ENCODE data around the gene EREG.

DNA sequence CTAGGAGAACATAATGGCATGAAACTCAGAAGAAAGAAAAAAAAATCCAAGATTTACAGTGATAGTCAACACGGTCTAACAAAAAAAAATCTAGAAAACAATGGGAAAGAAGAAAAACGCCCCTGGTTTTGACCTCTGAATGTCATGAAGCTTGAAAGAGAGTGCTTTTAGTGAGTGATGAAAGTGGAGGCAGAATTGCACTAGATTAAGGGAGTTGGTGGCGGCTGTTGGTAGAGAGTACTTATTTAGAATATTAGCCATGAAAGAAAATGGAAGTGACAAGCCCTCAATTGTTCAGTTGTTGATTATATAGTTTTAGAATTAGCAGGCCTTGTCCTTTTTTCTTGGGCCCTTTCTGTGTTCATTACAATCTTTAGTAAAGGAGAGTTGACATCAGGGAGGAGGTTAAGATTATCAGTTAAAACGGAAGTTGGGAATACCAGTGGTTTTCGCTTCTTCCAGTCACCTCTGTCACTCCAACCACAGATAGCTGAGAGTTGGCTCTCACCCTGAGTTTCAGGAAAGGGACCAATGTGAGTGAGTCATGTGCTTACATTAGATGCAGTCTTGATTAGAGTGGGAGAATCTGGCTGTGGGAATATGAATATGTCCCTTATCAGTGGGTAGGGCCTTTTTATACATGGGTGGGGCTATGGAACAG is 29.7 kb downstream of the EREG start:
- no peak for TF ChIP-seq EZH2 (IDR thresholded peaks at IDR 0.05; ENCODE audit: borderline replicate concordance, insufficient read depth, low read depth, low read length, poor library complexity, severe bottlenecking)
- TF ChIP-seq, protein P1, sequence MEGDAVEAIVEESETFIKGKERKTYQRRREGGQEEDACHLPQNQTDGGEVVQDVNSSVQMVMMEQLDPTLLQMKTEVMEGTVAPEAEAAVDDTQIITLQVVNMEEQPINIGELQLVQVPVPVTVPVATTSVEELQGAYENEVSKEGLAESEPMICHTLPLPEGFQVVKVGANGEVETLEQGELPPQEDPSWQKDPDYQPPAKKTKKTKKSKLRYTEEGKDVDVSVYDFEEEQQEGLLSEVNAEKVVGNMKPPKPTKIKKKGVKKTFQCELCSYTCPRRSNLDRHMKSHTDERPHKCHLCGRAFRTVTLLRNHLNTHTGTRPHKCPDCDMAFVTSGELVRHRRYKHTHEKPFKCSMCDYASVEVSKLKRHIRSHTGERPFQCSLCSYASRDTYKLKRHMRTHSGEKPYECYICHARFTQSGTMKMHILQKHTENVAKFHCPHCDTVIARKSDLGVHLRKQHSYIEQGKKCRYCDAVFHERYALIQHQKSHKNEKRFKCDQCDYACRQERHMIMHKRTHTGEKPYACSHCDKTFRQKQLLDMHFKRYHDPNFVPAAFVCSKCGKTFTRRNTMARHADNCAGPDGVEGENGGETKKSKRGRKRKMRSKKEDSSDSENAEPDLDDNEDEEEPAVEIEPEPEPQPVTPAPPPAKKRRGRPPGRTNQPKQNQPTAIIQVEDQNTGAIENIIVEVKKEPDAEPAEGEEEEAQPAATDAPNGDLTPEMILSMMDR (IDR thresholded peaks at IDR 0.05): no peak
